HG03460 (cell line): Measurements from ENCODE around the gene FAM89B.
A peak's percentile ranks its signal among the peaks of the same experiment; 100 is the strongest.

Experiments used
- ATAC-seq: cut with Tn5 transposase; IDR thresholded peaks from one replicate; pipeline ENCODE4 v1.9.1; 2021; ENCODE audit not compliant: unreplicated experiment

Gene FAM89B

GRCh38 chr11:65610404-65610803 lies 38.1 kb downstream of the FAM89B start:
- ATAC-seq: no peak

- no peak for ATAC-seq
These were observed 38.9 kb downstream of the FAM89B start for GRCh38 chr11:65611028-65611757.

DNA sequence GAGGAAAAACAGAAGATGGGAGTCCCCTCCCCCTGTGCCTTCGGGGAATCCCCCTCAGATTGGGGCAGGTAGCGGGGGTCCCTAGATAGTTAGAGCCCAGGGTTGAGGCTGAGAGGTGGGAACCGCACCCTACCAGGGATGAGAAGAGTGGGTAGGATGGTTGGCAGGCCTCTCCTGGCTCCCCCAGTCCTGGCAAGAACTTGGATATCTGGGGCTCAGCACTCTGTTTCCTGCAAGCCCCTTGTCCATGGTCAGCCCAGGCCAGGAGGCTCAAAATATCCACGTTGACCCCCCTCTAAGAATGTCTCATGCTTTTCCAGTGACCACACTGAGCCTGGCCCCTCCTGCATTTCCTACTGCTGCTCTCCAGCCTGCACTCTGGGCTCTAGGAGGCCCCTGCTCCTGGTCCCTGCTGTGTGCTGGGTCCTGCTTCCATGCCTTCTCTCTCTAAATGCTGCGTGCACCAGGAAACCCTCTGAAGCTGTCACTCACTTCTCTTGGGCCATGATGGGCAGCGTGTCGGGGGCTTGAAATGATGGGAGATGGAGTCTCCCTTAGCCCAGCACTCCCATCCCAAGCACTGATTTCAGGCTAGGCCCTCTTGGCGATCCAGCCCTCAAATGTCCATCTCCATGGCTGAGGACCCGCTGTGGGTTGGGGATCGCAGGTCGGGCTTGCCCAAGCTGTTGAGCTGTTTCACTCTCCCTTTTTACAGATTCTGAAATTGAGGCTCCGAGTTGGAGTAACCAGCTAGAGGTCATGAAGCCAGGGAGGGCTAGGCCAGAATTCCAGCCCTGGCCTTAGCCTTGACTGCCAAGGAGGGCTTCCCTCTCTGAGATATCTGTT lies 39.6 kb downstream of the FAM89B start:
- ATAC-seq: no peak

GRCh38 chr11:65612691-65613090 lies 40.4 kb downstream of the FAM89B start:
- no peak for ATAC-seq

DNA sequence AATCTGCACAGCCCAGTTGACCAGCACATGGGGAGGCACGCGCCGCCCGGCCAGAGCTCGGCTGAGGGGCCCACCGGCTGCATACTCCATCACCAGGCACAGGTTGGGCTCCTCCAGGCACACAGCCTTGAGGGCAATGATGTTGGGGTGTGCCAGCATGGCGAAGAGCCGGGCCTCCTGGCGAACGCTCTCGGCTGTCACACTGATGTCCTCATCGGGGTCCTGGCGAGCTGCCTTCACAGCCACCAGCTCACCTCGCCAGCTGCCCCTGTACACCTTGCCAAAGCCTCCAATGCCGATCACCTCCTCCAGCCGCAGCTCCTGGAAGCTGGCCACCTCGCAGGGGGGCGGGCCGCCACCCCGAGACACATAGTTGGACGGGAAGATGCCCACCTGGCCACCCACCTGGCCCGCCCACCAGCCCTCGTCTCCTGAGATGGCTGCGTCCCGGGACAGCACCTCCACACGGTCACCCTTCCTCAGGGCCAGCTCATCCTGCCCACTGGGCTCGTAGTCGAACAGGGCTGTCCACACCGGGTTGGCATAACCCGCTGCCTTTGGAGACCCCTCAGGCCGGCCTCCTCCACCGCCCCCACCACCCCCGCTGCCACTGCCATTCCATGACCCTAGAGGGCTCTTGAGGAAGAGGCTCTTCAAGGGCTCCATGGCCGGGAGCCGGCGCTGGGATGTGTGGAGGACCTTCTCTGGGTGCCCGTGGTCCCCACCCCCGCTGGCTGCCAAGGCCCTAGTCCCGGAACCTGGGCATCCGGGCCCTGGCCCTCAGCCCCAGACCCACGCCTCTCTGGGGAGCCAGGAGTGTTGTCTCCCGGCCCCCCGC lies 41.0 kb downstream of the FAM89B start:
- ATAC-seq: no peak

GRCh38 chr11:65615229-65615949 lies 43.1 kb downstream of the FAM89B start, which contains the start of gene PCNX3:
PCNX3 (plus strand) TSS chr11:65615776; CDS start chr11:65616312, 536 bp downstream.
- peak; percentile 73 for ATAC-seq

DNA sequence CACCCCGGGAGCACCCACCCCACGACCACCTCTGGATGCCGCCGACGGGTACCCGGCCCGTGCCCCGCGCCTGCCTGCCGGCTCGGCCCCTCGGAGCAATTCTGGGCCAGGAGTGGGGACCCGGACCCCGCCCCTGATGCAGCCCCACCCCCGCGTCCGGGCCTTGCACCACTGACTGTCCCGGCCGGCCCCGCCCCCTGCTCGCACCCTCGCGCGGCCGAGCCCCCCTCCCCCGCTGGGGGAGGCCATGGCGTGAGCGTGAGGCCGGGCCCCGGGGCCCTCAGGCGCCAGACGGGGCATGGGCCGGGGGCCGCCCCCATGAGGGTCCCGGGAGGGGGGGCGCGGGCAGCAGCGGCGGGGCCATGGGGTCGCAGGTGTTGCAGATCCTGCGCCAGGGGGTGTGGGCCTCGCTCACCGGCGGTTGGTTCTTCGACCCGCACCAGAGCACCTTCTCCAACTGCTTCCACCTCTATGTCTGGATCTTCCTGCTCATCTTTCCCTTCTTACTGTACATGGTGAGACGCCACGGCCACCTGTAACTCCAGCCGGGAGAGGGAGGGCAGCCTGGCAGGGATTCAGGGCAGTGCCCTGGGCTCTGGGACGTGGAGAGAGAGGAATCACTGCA lies 43.7 kb downstream of the FAM89B start:
- peak; percentile 2 for ATAC-seq

DNA sequence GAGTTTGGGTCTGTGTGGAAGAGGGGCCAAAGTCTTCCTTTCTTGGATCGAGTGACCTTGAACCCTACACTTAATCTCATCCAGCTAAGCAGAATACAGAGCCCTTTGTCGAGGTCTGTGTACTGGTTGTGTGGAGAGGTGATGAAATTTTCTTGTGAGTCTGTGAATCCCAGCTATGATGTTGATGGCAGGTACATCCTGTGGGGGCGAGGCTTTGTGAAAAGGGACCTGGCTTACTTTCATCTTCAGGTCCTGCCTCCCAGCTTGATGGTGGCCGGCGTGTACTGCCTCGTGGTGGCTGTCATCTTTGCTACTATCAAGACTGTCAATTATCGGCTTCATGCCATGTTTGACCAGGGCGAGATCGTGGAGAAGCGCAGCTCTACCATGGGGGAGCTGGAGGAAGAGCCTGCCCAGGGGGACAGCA lies 44.2 kb downstream of the FAM89B start:
- no peak for ATAC-seq

DNA sequence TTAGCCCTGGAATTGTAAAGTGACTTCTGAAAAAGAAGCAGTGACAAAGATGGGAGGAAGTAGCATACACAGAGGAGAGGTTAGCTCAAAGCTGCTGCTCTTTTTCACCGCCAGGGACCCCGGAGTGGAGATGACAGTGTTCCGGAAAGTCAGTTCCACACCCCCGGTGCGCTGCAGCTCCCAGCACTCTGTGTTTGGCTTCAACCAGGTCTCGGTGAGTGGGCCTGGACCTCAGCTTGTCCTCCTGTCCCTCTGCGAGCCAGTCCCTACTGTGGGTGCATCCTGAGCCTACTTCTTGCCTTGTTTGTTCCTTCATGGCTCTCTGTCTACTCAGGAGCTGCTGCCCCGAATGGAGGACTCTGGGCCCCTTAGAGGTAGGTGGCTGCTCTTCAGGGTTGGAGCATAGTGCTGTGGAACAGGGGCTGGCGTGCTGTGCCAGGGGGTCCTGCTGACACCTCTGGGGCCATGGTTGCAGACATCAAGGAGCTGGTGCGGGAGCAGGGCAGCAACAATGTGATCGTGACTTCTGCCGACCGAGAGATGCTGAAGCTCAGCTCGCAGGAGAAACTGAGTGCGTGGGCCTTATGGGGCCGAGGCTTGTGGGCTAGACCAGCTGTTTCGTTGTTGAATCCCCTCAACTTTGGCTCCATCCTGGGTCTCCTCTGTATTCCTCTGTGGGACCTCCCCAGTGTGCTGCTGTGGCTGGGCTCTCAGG lies 45.0 kb downstream of the FAM89B start:
- no peak for ATAC-seq

DNA sequence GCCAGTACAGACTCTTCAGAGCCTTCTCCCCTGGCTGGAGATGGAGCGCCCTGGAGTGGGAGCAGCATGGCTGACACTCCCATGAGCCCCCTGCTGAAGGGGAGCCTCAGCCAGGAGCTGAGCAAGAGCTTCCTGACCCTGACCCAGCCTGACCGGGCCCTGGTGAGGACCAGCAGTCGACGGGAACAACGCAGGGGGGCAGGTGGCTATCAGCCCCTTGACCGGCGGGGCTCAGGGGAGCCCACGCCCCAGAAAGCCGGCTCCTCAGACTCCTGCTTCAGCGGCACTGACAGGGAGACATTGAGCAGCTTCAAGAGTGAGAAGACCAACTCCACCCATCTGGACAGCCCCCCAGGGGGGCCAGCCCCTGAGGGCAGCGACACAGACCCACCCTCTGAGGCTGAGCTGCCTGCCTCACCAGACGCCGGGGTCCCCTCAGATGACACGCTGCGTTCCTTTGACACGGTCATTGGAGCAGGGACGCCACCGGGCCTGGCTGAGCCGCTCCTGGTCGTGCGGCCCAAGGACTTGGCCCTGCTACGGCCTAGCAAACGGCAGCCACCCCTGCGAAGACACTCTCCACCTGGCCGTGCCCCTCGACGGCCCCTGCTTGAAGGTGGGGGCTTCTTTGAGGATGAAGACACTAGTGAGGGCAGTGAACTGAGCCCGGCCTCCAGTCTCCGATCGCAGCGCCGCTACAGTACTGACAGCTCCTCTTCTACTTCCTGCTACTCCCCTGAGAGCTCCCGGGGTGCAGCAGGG lies 45.8 kb downstream of the FAM89B start:
- no peak for ATAC-seq

DNA sequence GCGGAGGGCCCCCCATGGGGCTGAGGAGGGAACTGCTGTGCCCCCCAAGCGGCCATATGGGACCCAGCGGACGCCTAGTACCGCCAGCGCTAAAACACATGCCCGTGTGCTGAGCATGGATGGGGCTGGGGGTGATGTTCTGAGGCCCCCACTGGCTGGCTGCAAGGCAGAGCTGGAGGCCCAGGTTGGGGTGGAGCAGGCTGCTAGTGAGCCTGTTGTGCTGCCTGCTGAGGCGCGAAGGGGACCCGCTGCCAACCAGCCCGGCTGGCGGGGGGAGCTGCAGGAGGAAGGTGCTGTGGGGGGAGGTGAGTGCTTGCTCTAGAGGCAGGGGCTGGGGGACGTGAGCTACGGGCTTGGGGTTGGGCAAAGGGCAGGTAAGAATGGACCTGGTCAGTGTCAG lies 46.4 kb downstream of the FAM89B start:
- ATAC-seq: no peak

- no peak for ATAC-seq
These were observed 47.1 kb downstream of the FAM89B start for GRCh38 chr11:65619281-65619928.

DNA sequence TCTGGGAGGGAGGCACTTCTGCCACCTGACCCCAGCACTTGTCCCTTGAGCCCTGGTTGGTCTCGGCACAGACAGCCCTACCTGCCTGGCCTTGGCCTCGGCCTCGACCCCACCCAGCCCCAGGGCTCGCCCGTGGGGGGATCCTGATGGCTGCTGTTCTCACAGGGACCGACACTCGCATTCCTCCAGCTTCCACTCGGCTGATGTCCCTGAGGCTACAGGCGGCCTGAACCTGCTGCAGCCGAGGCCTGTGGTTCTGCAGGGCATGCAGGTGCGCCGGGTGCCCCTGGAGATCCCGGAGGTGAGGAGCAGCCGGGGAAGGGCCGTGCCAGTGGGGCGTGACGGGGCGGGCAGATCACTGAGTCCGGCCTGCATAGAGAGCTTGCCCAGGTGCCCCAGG lies 48.3 kb downstream of the FAM89B start:
- ATAC-seq: no peak

- ATAC-seq: no peak
These were observed 49.1 kb downstream of the FAM89B start for GRCh38 chr11:65621460-65621859.

GRCh38 chr11:65622011-65622410 lies 49.7 kb downstream of the FAM89B start:
- ATAC-seq: no peak

GRCh38 chr11:65623177-65623576 lies 50.8 kb downstream of the FAM89B start:
- no peak for ATAC-seq
